ENCODE results near the gene DGCR8.

DGCR8 gene

GRCh38 chr22:20116376-20116950 lies 36.4 kb downstream of the DGCR8 start:
- peak overlapping the region; percentile 75 for H3K4me3 ChIP-seq (ENCODE audit: low read depth, low read length)
- TF ChIP-seq CTCF (IDR thresholded peaks at IDR 0.05; ENCODE audit: control insufficient read depth, extremely low read depth, insufficient read depth): no peak
- no peak for DNase-seq (ENCODE audit: low read depth)

- peak within 1 kb of the TSS; percentile 75 for H3K4me3 ChIP-seq (ENCODE audit: low read depth, low read length)
- peak; percentile 92 for DNase-seq (ENCODE audit: low read depth)
- TF ChIP-seq CTCF (IDR thresholded peaks at IDR 0.05; ENCODE audit: control insufficient read depth, extremely low read depth, insufficient read depth): peak; percentile 18
Measured at GRCh38 chr22:20116951-20117632, 37.1 kb downstream of the DGCR8 start, which contains the start of gene TRMT2A. TRMT2A (minus strand) TSS chr22:20117226; CDS start chr22:20116906, 320 bp downstream.

- DNase-seq (ENCODE audit: low read depth): no peak
- H3K4me3 ChIP-seq (ENCODE audit: low read depth, low read length): peak overlapping the region; percentile 75
- no peak for TF ChIP-seq CTCF (IDR thresholded peaks at IDR 0.05; ENCODE audit: control insufficient read depth, extremely low read depth, insufficient read depth)
Measured at GRCh38 chr22:20117633-20118299, 37.7 kb downstream of the DGCR8 start.

- peak overlapping the region; percentile 75 for H3K4me3 ChIP-seq (ENCODE audit: low read depth, low read length)
- TF ChIP-seq CTCF (IDR thresholded peaks at IDR 0.05; ENCODE audit: control insufficient read depth, extremely low read depth, insufficient read depth): no peak
- DNase-seq (ENCODE audit: low read depth): no peak
Measured at GRCh38 chr22:20118300-20119020, 38.4 kb downstream of the DGCR8 start.

- no peak overlapping the region for H3K4me3 ChIP-seq (ENCODE audit: low read depth, low read length)
- TF ChIP-seq CTCF (IDR thresholded peaks at IDR 0.05; ENCODE audit: control insufficient read depth, extremely low read depth, insufficient read depth): no peak
- DNase-seq (ENCODE audit: low read depth): no peak
Measured at GRCh38 chr22:20121856-20122415, 41.9 kb downstream of the DGCR8 start.

- no peak overlapping the region for H3K4me3 ChIP-seq (ENCODE audit: low read depth, low read length)
- no peak for TF ChIP-seq CTCF (IDR thresholded peaks at IDR 0.05; ENCODE audit: control insufficient read depth, extremely low read depth, insufficient read depth)
- no peak for DNase-seq (ENCODE audit: low read depth)
Measured at GRCh38 chr22:20123366-20124082, 43.5 kb downstream of the DGCR8 start.

Data from LNCaP clone FGC (cell line).